Hematopoietic multipotent progenitor cell treated with erythropoietin and hydrocortisone succinate and interleukin-3 and kit ligand, for 17 days (in vitro differentiated cells): ENCODE data around the gene POLG2.
"Not testable (repeated sequence)": the region's sequence is repeated elsewhere in the genome, so short reads cannot be mapped to it uniquely, and the experiment has no call there.

Experiments used
- DNase-seq: peaks from one replicate; pipeline ENCODE4 v3.0.0-alpha.2; 2015; ENCODE audit warnings: low spot score

Gene POLG2

GRCh38 chr17:64505340-64506200 is 8.7 kb upstream of the POLG2 start:
- DNase-seq: peak; percentile 89

GRCh38 chr17:64504769-64505339 is 8.0 kb upstream of the POLG2 start:
- peak; percentile 81 for DNase-seq

- DNase-seq: peak; percentile 22
Measured at GRCh38 chr17:64503821-64504768, 7.2 kb upstream of the POLG2 start.

- no peak for DNase-seq
Measured at GRCh38 chr17:64503341-64503740, 6.5 kb upstream of the POLG2 start.

- no peak for DNase-seq
Measured at GRCh38 chr17:64502809-64503208, 6.0 kb upstream of the POLG2 start.

GRCh38 chr17:64502021-64502420 is 5.2 kb upstream of the POLG2 start:
- no peak for DNase-seq

- DNase-seq: no peak
Measured at GRCh38 chr17:64500862-64501765, 4.3 kb upstream of the POLG2 start.

GRCh38 chr17:64500487-64500859 is 3.6 kb upstream of the POLG2 start:
- DNase-seq: no peak

GRCh38 chr17:64499805-64500486 is 3.1 kb upstream of the POLG2 start:
- no peak for DNase-seq

- DNase-seq: no peak
Measured at GRCh38 chr17:64498308-64499203, 1.7 kb upstream of the POLG2 start.

- DNase-seq: no peak
Measured at GRCh38 chr17:64497565-64498035, 746 bp upstream of the POLG2 start.

GRCh38 chr17:64496348-64496785 is 487 bp downstream of the POLG2 start:
- DNase-seq: no peak

GRCh38 chr17:64495300-64495699 is 1.6 kb downstream of the POLG2 start:
- DNase-seq: not testable (repeated sequence)

- no peak for DNase-seq
Measured at GRCh38 chr17:64494121-64494520, 2.7 kb downstream of the POLG2 start.

- DNase-seq: peak; percentile 67
Measured at GRCh38 chr17:64492481-64493109, 4.3 kb downstream of the POLG2 start.

- no peak for DNase-seq
Measured at GRCh38 chr17:64491994-64492393, 4.9 kb downstream of the POLG2 start.

- peak; percentile 61 for DNase-seq
Measured at GRCh38 chr17:64491034-64491860, 5.6 kb downstream of the POLG2 start.

- DNase-seq: no peak
Measured at GRCh38 chr17:64488301-64488700, 8.6 kb downstream of the POLG2 start.
